ENCODE data around the gene NUDT22. TPM values are rescaled to one million over a fixed set of nuclear protein-coding genes. Genes with fewer than 3 reads are reported as not detected.

Gene NUDT22
- polyA plus RNA-seq, 4 donors = 21.4 to 41.4 (median 32.5) TPM

DNA sequence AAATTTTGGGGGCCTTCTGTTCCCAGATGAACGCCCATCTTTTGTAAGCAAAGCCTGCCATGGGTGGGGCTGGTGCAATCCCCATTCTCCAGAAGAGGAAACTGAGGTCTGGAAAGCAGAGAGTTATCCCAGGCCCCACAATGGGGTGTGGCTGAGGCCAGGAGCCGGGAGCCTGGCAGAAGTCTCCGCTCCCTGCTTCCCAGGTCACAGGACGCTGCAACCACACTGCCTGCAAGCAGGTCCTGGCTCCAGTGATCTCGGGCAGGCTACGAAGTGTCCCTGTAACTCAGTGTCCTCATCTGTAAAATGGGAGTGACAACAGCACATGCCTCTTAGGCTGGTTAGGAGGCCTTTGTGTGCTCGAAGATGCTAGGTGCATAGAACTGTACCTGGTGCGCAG lies 27.0 kb downstream of the NUDT22 start:
- no peak for DNase-seq (ENCODE audit: low read depth in 4 of 4, low spot score in 2 of 4)

DNA sequence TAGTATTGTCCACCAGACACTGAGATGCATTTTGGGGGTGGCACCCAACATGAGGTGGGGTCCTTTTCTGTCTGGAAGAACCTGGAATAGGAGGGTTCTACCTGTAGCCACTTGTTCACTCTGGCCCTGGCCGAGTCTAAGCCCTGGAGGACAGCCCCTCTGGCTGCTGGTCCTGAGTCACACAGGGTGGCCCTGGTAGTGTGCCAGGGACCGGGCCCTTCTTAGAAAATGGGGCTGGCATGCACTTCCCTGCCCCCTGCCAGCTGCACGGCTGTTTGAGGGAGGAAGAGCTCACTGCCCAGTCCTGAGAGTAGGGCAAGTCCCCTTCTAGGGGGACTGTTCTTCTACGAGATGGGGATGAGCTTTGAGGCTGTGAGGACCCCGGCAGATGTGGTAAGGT lies 27.4 kb downstream of the NUDT22 start:
- no peak for DNase-seq (ENCODE audit: low read depth in 4 of 4, low spot score in 2 of 4)

- DNase-seq (ENCODE audit: low read depth in 4 of 4, low spot score in 2 of 4) = no peak
Observed at GRCh38 chr11:64254326-64254725, 28.3 kb downstream of the NUDT22 start.

- DNase-seq (ENCODE audit: low read depth in 4 of 4, low spot score in 2 of 4) = no peak
Observed at GRCh38 chr11:64255135-64256128, 29.4 kb downstream of the NUDT22 start.

DNA sequence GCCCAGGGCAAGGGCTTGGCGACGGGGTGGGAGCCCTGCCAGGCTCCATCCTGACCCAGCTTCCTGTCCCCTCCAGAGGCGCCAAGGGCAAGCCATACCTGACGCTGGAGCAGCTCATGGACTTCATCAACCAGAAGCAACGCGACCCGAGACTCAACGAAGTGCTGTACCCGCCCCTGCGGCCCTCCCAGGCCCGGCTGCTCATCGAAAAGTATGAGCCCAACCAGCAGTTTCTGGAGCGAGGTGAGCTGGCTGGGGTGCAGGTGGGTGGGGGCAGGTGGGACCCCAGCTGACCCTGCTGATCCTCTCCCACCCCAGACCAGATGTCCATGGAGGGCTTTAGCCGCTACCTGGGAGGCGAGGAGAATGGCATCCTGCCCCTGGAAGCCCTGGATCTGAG lies 30.2 kb downstream of the NUDT22 start:
- DNase-seq (ENCODE audit: low read depth in 4 of 4, low spot score in 2 of 4) = no peak

DNA sequence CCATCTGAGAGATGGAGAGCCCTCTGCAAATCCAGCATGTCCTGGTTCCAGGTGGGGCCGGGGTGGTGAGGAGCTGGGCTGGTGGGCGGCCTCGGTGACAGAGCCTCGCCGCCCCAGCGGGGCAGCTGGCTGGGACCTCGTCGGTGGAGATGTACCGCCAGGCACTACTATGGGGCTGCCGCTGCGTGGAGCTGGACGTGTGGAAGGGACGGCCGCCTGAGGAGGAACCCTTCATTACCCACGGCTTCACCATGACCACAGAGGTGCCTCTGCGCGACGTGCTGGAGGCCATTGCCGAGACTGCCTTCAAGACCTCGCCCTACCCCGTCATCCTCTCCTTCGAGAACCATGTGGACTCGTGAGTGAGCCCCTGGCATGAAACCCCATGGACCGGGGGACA lies 32.3 kb downstream of the NUDT22 start:
- no peak for DNase-seq (ENCODE audit: low read depth in 4 of 4, low spot score in 2 of 4)

GRCh38 chr11:64258946-64259532 lies 33.0 kb downstream of the NUDT22 start:
- DNase-seq (ENCODE audit: low read depth in 4 of 4, low spot score in 2 of 4) = no peak

DNA sequence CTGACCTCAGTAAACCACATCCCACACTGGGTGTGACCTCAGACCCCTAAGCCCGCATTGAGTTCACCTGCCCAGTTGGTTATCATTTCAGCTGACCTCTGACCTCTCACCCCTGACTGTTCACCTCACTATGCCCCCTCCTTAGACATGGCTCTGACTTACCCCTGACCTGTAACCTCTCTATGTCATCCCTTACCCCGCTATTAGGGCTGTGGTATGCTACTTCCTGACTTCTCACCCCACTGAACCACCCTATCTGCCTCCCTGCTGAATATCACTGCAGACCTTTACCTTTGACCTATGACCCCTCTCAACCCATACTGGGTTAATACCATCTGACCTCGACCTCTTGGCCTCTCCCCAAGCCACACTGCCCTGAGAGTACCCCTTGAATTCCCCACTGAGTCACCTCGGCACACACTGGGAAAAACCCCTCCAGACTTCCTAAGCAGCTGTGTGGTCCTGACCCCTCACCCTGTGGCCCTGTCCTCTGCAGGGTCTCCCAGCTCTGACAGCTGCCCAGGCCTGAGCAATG lies 33.5 kb downstream of the NUDT22 start:
- no peak for DNase-seq (ENCODE audit: low read depth in 4 of 4, low spot score in 2 of 4)

GRCh38 chr11:64260147-64260708 lies 34.2 kb downstream of the NUDT22 start:
- DNase-seq (ENCODE audit: low read depth in 4 of 4, low spot score in 2 of 4) = no peak

GRCh38 chr11:64261556-64262080 lies 35.5 kb downstream of the NUDT22 start:
- no peak for DNase-seq (ENCODE audit: low read depth in 4 of 4, low spot score in 2 of 4)

GRCh38 chr11:64262271-64263002 lies 36.4 kb downstream of the NUDT22 start:
- no peak for DNase-seq (ENCODE audit: low read depth in 4 of 4, low spot score in 2 of 4)

DNA sequence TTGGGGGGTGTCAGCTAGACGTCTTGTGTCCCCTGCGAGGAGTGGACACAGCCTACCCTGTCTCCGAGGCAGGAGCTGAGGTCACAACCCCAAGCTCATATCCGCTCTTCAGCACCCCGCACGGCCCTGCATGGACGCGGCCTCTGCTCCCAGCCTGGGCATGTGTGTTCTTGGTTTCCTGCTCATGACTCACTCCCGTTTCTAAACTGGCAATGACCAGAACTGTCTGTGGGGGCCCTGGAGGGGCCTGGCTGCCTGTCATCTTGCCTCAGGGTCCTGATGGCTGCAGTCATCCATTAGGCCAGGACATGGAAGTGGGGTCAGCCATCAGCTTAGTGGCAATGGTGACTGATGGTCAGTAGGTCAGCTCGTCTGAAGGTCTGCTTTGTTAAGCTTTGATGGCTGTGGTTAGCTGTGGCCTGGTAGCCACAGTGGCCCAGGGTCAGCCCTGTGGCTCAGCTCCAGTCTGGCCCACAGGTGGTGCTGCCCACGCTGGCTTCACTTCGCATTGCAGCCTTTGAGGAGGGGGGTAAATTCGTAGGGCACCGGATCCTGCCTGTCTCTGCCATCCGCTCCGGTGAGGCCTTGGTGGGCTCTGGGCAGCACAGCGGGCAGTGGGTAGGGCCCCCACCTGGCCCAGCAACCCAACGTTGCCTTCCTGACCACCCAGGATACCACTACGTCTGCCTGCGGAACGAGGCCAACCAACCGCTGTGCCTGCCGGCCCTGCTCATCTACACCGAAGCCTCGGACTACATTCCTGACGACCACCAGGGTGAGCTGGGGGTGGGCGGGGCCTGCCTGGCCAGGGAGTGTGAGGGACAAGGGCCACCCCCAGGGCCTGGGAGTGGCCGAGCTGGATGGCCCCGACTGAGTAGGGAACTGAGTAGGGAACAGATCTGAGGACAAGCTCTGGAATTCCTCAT lies 37.2 kb downstream of the NUDT22 start:
- DNase-seq (ENCODE audit: low read depth in 4 of 4, low spot score in 2 of 4) = no peak

DNA sequence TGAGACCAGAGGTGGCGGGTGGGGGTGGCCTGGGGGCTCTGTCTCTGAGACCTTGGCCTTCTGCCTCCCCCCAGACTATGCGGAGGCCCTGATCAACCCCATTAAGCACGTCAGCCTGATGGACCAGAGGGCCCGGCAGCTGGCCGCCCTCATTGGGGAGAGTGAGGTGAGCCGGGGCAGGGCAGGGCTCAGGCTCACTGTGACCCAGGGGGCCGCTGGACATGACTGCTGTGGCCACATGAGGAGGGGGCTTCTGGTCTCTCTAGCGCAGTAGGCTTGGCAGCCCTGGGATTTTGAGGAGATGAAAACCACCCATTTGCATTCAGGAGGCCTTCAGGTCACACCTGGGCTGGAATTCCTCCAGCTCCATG lies 37.9 kb downstream of the NUDT22 start:
- DNase-seq (ENCODE audit: low read depth in 4 of 4, low spot score in 2 of 4) = no peak

DNA sequence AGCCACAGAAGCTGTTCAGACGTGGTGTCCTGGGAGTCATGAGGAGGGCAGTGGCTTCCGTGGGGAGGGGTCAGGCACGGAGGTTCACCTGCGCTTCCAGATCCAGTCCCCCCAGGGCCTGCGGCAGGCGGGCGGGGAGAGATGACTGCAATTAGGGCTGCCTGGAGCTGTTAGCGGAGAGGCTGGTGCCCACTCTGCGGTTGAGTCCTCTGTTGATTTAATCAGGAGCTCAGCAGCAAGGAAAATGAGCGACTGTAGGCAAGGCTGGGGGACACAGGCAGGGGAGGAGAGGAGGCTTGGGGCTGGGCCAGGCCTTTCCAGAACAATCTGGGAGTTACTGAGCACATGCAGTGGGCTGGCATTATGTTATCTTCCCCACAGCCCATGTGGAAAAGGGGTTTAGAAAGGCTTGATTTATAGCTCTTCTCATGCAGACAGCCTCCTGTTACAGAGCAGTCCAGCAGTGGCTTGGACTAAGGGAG lies 38.3 kb downstream of the NUDT22 start:
- no peak for DNase-seq (ENCODE audit: low read depth in 4 of 4, low spot score in 2 of 4)

DNA sequence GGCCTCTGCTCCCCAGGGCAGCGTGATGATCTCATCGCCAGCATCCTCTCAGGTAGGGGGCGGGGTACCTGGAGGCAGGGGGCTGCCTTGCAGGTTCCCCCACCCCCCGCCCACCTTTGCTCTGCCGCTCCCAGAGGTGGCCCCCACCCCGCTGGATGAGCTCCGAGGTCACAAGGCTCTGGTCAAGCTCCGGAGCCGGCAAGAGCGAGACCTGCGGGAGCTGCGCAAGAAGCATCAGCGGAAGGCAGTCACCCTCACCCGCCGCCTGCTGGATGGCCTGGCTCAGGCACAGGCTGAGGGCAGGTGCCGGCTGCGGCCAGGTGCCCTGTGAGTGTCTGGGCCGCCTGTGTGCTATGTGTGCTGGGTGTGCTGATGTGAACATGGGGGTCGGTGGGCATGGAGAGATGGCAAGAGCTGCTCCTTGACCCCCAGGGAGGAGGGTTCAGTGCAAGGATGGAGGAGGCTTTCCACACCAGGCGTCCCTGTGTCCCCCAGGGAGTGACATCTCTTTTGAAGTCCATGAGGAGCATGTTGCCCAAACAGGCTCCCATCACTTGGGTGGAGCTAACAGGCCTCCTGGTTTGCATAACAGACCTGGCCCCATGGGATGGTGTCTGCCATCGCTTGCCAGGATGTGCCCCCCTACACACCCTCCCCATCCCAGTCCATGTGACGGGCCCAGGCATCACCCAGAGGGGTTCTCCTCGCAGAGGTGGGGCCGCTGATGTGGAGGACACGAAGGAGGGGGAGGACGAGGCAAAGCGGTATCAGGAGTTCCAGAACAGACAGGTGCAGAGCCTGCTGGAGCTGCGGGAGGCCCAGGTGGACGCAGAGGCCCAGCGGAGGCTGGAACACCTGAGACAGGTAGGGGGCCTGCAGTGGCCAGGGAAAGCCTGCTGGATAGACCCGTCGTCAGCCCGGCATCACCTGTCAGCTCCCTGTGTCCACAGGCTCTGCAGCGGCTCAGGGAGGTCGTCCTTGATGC lies 39.4 kb downstream of the NUDT22 start:
- DNase-seq (ENCODE audit: low read depth in 4 of 4, low spot score in 2 of 4) = no peak

GRCh38 chr11:64266339-64266738 lies 40.3 kb downstream of the NUDT22 start:
- no peak for DNase-seq (ENCODE audit: low read depth in 4 of 4, low spot score in 2 of 4)

- no peak for DNase-seq (ENCODE audit: low read depth in 4 of 4, low spot score in 2 of 4)
Observed at GRCh38 chr11:64267207-64267945, 41.3 kb downstream of the NUDT22 start.

All from left renal cortex interstitium (tissue), 4 donors.